RKO (cell line): ENCODE measurements around the gene TRAFD1.
"Not testable (repeated sequence)": the region's sequence is repeated elsewhere in the genome, so short reads cannot be mapped to it uniquely, and the experiment has no call there.

Experiments used
- DNase-seq: peaks from one replicate; pipeline ENCODE4 v3.0.0-alpha.2; 2016; ENCODE audit warnings: low spot score

Gene TRAFD1, protein sequence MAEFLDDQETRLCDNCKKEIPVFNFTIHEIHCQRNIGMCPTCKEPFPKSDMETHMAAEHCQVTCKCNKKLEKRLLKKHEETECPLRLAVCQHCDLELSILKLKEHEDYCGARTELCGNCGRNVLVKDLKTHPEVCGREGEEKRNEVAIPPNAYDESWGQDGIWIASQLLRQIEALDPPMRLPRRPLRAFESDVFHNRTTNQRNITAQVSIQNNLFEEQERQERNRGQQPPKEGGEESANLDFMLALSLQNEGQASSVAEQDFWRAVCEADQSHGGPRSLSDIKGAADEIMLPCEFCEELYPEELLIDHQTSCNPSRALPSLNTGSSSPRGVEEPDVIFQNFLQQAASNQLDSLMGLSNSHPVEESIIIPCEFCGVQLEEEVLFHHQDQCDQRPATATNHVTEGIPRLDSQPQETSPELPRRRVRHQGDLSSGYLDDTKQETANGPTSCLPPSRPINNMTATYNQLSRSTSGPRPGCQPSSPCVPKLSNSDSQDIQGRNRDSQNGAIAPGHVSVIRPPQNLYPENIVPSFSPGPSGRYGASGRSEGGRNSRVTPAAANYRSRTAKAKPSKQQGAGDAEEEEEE

DNA sequence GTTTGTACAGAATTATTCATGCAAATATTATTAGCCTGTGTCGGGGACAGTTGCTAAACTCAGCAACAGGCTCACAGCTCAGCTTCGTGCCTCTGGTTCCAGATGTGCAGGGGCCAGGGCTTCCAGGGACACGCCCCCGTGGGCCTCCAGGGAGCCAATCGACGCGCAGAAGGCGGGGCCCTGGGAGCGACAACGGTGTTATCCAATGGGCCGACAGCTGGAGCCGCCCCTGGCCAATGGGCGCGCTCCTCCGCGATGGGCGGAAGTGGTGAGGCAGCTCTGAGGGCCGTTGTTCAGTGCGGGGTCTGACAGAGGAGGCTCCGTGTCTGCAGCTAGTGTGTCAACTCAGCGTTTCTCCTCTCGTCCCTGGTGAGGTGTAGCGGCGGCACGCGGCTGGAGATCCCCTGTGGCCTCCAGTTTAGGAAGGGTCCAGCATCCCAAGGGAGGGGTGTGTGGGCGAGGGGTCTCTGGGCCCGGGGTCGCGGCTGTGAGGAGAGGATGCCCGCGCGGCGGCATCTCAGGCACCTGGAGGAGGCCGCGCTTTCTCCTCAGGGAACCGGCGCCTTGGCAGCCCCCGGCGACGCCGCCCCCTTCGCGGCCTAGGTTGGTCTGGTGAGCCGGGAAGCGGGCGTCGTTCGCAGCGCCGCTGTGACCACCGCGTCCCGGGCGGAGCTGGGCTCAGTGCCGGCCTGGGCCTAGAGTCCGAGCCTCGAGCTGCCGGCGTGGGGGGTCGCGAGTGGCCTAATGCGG, at the start of gene TRAFD1:
Gene TRAFD1, plus strand, starts transcription at position 311 of the 750 bp plus-strand sequence. CDS start 4,963 bp downstream, outside the sequence.
- peak; percentile 98 for DNase-seq

DNA sequence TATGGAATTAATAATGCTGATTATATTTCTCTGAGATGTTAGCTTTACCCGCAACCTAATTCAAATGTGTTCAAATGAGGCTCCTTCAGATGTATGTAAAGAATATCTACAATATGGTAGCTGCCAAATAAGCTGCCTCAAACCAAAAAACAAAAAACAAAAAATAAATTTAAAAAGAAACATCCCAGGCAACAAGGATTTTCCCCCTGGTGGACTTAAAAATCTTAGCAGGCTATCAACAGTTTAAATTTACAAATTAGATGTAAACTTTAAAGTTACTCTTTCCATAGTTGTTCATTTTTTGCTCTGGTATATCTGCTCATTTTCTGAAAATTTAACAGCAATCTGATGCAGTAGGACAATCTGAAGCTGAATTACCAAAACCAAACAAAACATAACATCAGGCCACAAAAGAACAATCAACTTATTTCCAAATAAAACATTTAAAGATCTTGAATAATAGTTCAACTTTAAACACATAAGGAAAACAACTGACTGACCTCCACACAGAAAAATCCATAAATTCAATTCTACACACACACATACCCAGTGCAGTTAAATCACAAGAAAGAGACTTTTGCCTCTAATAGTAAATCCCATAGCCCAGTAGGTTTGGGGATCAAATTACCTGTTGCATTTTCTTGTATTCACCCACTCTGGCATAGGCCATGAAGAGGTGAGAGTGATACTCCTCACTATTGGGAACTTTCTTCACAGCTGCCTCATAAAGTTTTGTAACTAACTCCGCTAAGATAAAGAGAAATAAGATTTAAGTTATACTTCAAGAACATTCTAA, 38.1 kb upstream of the TRAFD1 start:
- no peak for DNase-seq

DNA sequence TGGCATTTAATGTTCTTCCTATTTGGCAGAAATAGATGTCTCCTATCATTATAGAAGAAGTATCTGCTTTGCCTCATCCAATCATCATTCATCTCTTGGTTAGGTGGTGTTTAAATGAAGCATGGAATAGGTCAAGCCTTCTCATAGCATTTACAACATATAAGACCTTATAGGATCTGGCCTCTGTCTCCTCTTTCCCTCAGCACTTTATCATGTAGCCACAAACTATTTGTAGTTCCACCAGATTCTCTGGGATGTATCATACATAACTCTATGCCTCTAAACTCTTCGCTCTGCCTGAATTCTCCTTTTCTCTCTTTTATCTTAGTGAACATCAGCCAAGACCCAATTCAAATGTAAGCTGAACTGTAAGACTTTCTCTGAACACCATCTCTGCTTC, 37.5 kb upstream of the TRAFD1 start:
- no peak for DNase-seq

DNA sequence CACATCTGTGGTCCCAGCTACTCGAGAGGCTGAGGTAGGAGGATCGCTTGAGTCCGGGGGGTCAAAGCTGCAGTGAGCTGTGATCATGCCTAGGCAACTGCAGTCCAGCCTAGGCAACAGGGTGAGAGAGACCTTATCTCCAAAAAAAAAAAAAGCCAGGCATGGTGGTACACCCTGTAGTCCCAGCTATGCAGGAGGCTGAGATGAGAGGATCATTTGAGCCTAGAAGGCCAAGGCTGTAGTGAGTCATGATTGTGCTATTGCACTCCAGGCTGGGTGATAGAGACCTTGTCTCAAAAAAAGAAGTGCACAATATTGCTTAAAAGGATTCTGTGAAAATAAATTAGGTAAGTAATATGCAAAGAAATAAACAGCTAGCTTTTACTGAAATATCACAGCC, 33.8 kb upstream of the TRAFD1 start:
- no peak for DNase-seq

DNA sequence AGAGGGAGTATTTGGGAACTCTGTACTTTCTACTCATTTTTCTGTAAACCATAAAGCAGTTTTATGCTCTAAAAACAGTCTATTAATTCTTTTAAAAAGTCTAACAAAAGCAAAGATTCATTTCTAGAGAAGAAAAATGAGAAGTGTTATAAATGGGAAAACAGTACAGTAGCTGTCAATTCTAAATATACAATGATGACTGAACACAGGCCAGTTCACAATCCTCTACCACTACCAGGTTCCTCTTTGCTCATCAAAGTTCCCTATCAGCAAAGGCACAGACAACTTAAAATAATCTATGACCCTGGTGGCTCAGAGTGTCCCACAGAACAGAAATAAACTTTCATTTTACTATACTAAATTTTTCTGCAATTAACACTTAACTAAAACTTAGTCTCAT, 29.3 kb upstream of the TRAFD1 start:
- no peak for DNase-seq

DNA sequence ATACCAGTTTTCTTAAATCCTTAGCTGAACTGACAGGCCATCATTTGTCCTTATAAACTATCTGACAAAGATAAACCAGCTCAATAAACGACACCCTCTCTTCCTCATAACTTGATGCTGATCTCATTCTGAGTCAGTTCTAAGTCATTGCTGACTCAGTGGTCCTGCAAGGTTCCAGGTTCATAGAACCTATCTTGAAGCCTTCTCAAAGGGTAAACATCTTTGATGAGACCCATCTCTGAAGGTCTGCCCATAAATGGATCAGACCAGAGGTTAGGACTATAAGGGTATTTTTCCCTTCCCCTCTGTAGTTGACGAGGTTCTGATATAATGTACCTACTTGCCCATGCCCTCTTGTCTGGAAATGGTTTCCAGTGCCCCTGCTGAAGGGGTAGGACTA, 28.7 kb upstream of the TRAFD1 start:
- DNase-seq, result peak; percentile 90

DNA sequence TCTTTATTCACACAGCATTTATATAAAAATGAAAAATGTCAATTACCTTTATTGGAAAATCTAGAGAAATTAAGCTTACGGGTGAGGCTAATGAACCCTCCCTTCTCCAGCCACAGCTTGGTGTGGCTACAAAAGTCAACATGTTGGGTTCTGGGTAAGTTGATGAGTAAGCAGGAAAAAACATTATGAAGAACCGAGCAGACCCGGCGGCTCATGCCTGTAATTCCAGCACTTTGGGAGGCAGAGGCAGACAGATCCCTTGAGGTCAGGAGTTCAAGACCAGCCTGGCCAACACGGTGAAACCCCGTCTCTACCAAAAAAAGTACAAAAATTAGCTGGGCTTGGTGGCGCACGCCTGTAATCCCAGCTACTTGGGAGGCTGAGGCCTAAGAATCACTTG, 27.7 kb upstream of the TRAFD1 start:
- DNase-seq, result peak; percentile 20

DNA sequence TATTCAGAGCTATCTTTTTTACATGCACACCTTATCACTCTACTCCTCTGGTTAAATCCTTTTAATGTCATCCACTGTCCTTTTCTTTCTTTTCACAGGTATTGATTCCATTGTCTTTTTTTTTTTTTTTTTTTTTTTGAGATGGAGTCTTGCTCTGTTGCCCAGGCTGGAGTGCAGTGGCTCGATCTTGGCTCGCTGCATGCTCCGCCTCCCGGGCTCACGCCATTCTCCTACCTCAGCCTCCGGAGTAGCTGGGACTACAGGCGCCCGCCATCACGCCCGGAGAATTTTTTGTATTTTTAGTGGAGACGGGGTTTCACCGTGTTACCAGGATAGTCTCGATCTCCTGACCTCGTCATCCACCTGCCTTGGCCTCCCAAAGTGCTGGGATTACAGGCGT, 24.9 kb upstream of the TRAFD1 start:
- not testable (repeated sequence) for DNase-seq

DNA sequence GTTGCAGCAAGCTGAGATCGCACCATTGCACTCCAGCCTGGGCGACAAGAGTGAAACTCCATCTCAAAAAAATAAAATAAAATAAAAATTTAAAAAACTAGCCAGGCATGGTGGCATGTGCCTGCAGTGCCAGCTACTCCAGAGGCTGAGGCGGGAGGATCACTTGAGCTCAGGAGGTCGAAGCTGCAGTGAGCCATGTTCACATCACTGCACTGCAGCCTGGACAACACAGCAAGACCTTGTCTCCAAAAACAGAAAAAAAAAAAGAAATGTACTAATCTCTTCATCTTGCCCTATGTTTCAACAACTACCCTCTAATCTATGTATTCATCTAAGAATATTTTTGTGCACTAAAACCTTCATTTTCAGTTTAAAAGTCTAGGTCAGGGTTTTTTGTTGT, 23.2 kb upstream of the TRAFD1 start:
- DNase-seq, result no peak

DNA sequence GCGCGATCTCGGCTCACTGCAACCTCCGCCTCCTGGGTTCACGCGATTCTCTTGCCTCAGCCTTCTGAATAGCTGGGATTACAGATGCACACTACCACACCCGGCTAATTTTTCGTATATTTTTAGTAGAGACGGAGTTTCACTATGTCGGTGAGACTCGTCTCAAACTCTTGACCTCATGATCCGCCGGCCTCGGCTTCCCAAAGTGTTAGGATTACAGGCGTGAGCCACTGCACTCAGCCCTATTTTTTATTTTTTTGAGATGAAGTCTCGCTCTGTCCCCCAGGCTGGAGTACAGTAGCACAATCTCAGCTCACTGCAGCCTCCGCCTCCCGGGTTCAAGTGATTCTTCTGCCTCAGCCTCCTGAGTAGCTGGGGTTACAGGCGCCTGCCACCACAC, 22.6 kb upstream of the TRAFD1 start:
- not testable (repeated sequence) for DNase-seq

DNA sequence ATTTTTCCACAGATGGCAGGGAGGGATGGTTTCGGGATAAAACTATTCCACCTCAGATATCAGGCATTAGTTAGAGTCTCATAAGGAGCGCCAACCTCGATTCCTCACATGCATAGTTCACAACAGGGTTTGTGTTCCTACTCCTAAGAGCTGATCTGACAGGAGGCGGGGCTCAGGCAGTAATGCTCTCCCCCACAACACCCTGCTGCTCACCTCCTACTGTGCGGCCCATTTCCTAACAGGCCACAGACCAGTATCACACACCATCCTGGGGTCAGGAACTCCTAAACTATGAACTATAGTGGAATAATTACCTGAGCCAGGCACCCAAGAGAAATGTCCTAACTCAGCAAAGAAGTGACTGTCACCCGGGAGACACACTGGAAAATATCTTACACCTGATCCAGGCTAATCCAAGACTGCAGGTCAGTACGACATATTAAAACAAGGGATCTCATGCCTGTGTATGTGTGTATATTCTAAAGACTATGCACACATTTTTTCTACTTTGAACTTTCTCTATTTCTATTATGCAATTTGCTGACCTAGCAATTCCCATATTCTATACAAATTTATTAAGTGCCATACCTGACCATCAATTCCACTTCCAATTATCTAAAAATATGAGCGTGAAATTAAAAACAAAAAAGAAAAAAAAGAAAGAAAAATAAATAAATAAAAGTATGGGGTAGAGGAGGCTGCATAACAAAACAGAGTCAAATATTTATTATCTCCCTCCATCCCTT, 21.4 kb upstream of the TRAFD1 start:
- no peak for DNase-seq

DNA sequence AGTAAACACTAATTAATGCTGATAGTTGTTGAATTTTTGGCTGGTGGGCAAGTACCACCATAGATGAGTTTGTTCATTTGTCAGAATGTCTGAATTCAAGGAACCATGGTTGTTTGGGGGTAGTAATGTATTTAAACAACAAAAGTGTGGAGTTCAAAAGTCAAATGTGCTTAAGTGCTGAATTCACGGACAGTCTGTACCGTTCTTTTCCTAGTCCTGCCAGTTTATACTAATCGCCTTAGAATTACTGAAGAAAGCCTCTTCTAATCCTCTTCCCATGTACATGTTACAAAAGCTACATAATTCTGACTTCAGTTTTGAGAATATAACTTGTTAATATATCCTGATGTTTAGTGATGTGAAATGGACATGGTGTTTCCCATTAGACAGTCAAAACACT, 19.5 kb upstream of the TRAFD1 start:
- DNase-seq, result no peak

DNA sequence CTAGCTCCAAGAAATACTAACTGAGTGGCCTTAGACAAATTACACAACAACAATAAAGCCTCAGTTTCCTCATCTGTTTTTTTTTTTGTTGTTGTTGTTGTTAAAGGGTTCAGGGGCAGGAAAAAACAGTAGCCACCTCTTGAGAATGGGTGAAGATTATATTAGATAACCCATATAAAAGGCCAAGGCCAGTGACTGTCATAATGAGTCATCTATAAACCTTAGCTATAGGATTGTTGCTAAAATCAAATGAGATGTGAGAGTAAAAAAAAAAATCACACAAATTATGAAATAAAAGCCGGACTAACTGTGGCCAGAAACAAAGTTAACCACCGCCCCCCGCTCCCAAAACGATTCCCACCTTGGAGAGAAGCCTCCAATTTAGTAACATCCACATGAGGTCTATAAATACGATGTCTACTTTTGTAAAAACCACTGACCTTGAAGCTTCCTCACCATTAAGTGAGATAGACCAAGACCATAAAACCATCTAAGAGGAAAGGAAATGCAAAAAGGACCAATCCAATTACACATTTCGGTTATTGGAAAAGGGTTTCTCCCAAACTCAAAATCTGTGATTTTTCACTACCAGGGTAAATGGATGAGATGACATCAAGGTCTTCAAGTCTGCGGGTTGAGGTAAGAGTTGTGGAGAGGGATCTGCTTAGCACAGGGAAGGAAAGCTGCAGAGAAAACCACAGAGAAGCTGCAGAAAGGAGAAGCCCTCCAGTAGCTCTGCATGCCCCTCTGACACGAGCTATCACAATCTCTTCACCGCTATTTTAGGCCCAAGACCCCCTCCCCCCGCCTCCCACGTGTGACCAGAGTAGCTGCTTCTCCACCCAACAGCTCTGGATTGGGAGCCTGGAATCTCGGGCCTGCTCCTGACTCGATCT, 17.8 kb upstream of the TRAFD1 start:
- DNase-seq, result peak; percentile 71

DNA sequence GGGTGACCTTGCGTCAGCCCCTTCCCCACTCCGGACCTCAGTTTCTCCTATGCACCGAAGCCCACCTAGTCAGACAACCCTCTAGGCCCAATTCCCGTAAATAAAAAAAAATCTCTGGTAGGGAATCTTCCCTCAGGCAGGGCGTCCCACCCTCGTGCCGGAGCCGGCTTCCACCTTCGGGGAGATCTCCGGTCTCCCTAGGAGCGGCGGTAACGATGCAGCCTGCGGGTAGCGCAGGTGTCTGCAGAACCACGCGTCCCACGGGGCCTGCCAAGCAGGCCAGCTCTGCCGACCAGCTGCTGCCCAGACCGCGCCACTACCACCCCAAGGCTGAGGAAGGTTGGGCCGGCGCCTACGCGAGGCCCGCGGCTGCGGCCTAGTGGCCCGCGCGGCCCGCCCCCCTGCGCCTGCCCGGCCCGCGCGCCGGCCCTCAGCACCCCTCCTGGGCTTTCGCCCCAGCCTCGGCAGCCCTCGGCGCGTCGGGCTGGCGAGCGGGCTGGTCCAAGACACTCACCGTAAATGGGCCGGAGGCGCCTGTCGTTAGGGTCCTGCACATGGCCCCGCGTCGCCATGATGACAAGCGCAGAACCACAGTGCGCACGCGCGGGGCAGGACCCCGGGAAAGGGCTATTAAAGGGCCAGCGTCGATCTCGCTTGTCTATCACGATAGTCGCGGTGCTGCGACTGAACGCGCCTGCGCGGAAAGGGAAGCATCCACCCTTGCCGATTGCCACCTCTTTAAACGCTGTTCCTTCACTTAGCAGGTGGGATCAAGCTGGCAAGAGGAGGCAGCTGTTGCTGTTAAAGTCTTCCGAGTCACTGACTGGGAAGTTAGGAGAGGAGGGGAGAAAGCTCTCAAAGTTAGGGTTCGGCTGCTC, 16.9 kb upstream of the TRAFD1 start, which contains the start of gene NAA25:
Gene NAA25, minus strand, starts transcription at position 582 of the 878 bp plus-strand sequence. Its CDS starts 10 bp downstream, at position 572.
- DNase-seq, result peak; percentile 90

DNA sequence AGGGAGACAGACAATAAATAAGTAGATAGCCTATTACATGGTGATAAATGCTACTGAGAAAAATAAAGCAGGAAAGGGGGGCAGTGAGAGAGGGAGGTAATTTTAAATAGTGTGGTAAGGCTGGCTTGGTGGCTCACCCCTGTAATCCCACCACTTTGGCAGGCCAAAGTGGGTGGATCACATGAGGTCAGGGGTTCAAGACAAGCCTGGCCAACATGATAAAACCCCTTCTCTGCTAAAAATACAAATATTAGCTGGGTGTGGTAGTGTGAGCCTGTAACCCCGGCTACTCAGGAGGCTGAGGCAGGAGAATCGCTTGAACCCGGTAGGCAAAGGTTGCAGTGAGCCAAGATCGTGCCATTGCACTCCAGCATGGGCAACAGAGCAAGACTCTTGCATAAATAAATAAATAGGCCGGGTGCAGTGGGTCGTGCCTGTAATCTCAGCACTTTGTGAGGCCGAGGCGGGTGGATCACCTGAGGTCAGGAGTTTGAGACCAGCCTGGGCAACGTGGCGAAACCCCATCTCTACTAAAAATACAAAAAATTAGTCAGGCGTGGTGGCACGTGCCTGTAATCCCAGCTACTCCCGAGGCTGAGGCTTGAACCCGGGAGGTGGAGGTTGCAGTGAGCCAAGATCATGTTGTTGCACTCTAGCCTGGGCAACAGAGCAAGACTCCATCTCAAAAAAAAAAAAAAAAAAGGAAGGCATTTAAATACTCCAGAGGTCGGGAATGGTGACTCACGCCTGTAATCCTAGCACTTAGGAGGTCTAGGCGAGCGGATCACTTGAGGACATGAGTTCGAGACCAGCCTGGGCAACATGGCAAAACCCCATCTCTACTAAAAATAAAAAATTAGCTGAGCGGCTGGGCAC, 14.3 kb upstream of the TRAFD1 start:
- not testable (repeated sequence) for DNase-seq

DNA sequence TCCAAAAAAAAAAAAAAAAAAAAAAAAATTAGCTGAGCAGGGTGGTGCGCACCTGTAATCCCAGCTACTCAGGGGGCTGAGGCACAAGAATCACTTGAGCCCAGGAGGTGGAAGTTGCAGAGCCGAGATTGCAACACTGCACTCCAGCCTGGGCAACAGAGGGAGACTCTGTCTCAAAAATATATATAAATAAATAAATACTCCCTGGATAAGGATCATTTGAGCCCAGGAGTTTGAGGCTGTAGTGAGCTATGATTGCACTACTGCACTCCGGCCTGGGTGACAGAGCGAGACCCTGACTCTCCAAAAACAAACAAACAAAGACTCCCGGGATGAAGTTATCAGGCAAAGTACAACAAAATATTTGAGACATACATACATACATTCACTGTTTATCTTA, 13.4 kb upstream of the TRAFD1 start:
- DNase-seq, result no peak

DNA sequence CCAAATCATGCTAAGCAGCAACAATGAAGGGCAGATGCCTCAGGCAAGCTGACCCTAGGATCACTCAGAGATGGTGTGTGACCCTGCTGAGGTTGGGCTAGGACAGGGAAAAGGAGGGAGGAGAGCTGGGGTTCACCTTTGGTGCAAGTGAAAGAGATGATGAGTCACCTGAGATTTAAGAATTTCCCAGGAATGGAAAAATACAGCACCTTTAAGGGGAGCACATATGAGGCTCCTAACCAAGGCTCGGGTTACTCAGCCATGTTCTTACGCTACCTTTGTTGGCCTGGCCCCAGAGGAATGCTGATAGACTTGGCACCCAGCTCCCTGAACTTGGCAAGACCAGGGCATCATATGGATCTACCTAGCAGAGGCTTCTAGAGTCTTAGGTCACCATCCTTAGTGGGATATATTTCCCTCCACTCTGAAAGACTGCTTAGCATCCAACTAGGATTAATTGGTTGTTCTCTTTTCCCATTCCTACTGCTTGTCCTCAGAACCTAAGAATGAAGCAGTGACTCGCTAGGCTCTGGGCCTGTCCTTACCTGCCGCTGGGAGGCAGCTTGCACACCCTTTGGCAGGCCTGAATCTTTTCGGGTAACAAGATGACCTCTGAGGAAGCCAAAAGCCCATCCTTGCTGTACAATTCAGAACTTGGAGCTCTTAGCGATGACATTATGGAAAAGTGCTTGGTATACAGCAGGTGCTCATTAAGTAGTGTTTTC, 12.8 kb upstream of the TRAFD1 start:
- no peak for DNase-seq
